NT2/D1 (cell line): ENCODE measurements around the gene KSR1.

Experiments used
- DNase-seq: peaks from one replicate; pipeline ENCODE4 v3.0.0-alpha.2; 2011; ENCODE audit warnings: low read depth, low spot score
- H3K27me3 ChIP-seq: 2 replicates; pipeline ENCODE4 v1.6.0; 2011; ENCODE audit warnings: mild to moderate bottlenecking; ENCODE audit not compliant: insufficient read length, insufficient read depth
- H3K36me3 ChIP-seq: 2 replicates; pipeline ENCODE4 v1.6.1; 2011; ENCODE audit warnings: mild to moderate bottlenecking, low read length, mixed read lengths; ENCODE audit not compliant: insufficient read depth, insufficient read length
- H3K4me1 ChIP-seq: 2 replicates; pipeline ENCODE4 v1.5.1; 2011; ENCODE audit not compliant: insufficient read depth, insufficient read length
- H3K4me3 ChIP-seq: 2 replicates; pipeline ENCODE4 v1.5.1; 2011; ENCODE audit warnings: low read depth; ENCODE audit not compliant: insufficient read length
- H3K9ac ChIP-seq: 2 replicates; pipeline ENCODE4 v1.6.0; 2011; ENCODE audit warnings: low read depth; ENCODE audit not compliant: insufficient read length
- H3K9me3 ChIP-seq: 2 replicates; pipeline ENCODE4 v1.5.1; 2011; ENCODE audit warnings: mild to moderate bottlenecking, low read length; ENCODE audit not compliant: insufficient read depth
- SUZ12 ChIP-seq: IDR thresholded peaks from 2 replicates; pipeline ENCODE4 v1.6.1; 2011; ENCODE audit not compliant: insufficient read length, insufficient read depth; ENCODE audit errors: extremely low read depth
- YY1 ChIP-seq: IDR thresholded peaks from 2 replicates; pipeline ENCODE4 v1.6.1; 2011; ENCODE audit not compliant: insufficient read length, insufficient read depth
- ZNF274 ChIP-seq: IDR thresholded peaks from 2 replicates; pipeline ENCODE4 v1.6.1; 2011; ENCODE audit warnings: mild to moderate bottlenecking, low read depth, low read length

Gene KSR1

DNA sequence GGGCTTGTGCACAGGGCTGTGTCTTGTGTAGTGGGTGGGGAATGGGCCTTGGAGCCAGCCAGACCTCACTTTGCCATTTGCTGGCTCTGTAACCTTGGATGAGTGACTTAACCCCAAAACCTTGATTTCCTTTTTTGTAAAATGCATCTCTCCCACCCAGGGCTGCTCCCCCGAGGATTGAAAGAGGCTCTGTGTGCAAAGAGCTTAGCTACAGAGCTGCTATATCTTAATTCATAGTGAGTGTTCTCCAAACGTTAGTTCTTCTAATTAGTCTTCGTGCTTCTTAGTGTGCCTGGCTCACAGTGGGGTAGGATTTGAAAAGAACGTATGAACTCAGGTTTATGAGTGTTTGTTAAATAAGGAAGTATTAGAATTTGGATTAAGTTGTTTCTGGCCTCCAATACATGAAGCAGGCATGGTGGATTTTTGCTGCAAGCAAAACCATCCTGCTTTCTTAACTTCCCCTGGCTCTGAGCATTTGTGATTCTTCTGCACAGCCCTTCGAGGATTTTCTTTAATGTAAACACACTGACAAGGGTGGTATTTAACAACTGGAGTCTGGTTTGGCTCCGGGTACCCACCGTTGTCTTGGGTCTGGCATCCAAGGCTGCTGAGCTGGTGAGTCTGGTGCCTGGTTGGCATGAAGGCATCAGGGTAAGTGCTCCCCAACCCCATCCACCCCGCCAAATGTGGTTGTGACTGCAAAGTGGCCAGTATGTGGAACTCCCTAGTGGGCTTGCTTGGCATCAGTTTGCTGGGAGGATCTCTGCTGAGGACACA, 29.7 kb downstream of the KSR1 start:
- Histone ChIP-seq H3K27me3 (no peaks in the 10 kb centered on the region), H3K9ac (no peak overlapping the region), H3K4me3 (no peak overlapping the region), H3K36me3 (peaks cover 24% of the 10 kb centered on the region), H3K9me3 (no peaks in the 10 kb centered on the region), H3K4me1 (peaks cover 4% of the 10 kb centered on the region)
- no peak for DNase-seq
- no peak for TF ChIP-seq YY1
- TF ChIP-seq SUZ12 = no peak
- no peak for TF ChIP-seq ZNF274

DNA sequence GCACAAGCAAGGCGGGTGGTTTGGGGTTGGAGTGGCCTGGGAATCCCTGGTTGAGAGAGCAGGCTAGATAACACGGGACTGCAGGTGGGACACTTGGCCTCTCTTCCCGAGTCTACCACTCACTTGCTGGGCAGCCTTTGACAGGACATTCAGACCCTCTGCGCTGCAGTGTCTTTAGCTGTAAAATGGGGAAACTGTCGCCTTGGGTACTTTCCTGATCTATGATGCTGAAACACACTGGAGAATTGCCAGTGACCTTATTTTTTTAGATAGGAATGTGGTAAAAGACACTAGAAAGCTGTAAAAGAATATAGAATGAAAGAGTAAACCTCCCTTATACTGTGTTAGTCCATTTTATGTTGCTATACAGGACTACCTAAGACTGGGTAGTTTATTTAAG, 30.5 kb downstream of the KSR1 start:
- Histone ChIP-seq H3K9ac (no peak overlapping the region), H3K4me1 (peaks cover 6% of the 10 kb centered on the region), H3K36me3 (peaks cover 22% of the 10 kb centered on the region), H3K9me3 (no peaks in the 10 kb centered on the region), H3K27me3 (no peaks in the 10 kb centered on the region), H3K4me3 (no peak overlapping the region)
- TF ChIP-seq YY1 (no peak), SUZ12 (no peak), ZNF274 (no peak)
- DNase-seq = no peak

DNA sequence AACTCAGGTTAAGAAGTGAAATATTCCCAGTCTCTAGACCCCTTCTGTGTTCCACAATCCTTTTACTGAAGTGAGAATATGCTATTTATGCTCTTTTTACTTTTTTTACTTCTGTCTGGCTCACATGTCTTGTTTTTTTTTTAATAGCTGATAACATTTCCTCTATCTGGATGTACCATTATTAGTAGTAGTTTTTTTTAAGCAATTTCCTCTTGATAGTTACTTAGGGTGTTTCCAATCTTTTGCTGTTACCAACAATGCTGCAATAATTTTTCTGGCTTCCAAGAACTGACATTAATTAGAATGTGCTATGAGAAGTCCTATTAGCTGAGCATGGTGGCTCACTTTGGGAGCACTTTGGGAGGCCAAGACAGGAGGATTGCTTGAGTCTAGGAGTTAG, 32.0 kb downstream of the KSR1 start:
- peaks cover 8% of the 10 kb centered on the region for H3K4me1 ChIP-seq
- no peak for DNase-seq

DNA sequence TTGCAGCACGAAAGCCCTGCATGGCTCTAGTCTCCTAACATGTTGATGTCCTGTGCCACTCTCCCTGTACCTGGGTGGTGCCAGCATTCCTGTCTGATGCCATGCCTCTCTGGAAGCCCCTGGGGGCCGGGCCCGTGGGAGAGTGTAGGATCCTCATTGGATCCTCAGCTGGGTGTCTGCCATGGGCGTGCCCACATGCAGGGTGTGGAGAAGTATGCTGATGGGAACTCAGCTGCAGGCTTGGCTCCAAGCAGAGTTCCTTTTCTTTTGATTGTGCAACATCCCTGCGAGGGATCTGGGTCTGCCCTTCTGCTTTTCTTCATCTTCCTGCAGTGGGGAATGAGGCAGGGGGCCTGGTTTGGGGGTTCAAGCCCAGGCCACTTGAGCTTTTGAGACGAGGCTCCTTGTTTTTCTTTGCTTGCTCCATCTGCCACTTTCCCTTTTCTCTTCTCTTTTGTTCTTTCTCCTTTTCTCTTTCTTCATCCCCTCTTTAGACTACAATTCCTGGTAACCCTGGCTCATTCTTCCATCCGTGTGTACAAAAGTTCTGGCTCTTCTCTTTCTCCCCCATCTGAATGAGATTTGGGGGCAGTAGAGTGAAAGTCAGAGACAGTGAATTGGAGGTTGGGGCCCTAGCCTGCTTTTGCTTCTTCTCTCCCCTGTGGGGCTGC, 32.9 kb downstream of the KSR1 start:
- Histone ChIP-seq H3K36me3 (peaks cover 22% of the 10 kb centered on the region), H3K9me3 (no peaks in the 10 kb centered on the region), H3K27me3 (no peaks in the 10 kb centered on the region), H3K4me3 (no peak overlapping the region), H3K9ac (no peak overlapping the region), H3K4me1 (peaks cover 10% of the 10 kb centered on the region)
- TF ChIP-seq ZNF274 = no peak
- TF ChIP-seq YY1 = no peak
- TF ChIP-seq SUZ12 = no peak
- DNase-seq = no peak

More for the DNA sequence above, 32.0 kb downstream of the KSR1 start:
- TF ChIP-seq YY1 (no peak), SUZ12 (no peak), ZNF274 (no peak)
- Histone ChIP-seq H3K4me3 (no peak overlapping the region), H3K9me3 (no peaks in the 10 kb centered on the region), H3K36me3 (peaks cover 22% of the 10 kb centered on the region), H3K27me3 (no peaks in the 10 kb centered on the region), H3K9ac (no peak overlapping the region)

DNA sequence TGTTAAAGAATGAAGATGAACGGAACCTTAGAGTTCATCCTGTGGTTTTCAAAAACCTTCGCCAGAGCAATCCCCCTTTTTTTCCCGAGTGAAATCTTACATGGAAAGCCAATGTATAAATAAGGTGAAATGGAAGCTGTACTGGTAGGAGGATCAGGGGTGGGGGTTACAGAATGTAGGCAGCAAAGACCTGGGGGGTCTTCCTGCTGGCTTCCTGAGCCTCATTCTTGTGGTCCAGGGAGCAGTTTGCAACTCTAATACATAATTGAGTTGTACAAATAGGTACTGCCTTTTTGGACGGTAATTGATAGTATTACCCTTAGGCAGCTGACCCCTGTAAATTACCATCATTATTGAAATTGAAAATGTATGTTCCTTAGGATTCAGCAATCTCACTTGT, 34.1 kb downstream of the KSR1 start:
- H3K4me3 ChIP-seq = no peak overlapping the region
- DNase-seq = no peak

DNA sequence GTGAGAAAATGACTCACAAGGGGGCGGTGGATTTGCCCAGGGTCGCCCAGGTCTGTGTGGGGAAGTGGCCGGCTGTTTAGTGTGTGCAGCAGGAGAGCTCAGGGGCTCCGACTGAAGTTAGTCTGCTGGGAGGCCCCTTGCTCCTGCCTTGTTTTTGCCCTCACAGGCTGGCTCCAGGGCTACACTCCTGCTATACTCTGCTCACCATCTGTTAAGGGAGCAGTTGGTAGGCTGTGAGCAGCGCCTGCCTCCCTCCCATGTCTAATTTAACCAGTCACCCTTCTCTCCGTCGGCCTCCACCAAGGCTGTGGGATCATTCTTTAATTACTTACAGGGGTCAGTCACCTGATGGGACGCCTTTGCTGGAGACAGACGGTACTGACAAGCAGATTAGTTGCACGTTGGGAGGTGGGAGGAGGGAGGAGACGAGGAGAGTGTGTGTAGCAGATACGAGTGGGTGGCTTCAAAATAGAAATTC, 35.5 kb downstream of the KSR1 start:
- DNase-seq = no peak
- H3K4me1 ChIP-seq = peaks cover 15% of the 10 kb centered on the region
- no peak for TF ChIP-seq ZNF274

More for the DNA sequence above, 34.1 kb downstream of the KSR1 start:
- H3K9me3 ChIP-seq = no peaks in the 10 kb centered on the region
- H3K36me3 ChIP-seq = peaks cover 13% of the 10 kb centered on the region
- H3K27me3 ChIP-seq = no peaks in the 10 kb centered on the region
- H3K4me1 ChIP-seq = peaks cover 8% of the 10 kb centered on the region
- no peak for TF ChIP-seq SUZ12
- no peak for TF ChIP-seq ZNF274
- TF ChIP-seq YY1 = no peak
- no peak overlapping the region for H3K9ac ChIP-seq

DNA sequence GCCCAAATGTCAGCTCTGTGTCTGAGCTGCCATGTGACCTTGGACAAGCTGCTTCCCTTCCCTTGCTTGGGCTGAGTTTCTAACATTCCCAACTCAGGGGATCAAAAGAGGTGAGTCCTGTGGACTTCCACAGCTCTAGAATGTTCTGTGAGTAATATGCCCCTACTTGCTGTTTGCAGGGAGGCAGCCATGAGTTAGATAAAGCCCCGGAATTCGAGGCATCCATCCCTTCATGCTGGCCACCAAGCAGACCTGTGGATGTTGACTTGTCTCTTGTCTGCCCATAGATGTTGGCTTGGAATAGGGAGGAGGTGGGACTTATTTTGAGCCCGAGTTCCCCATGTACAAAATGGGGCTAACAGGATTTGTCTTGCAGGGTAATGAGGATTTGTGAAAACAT, 36.2 kb downstream of the KSR1 start:
- TF ChIP-seq SUZ12 (no peak), YY1 (no peak), ZNF274 (no peak)
- DNase-seq = no peak
- peaks cover 7% of the 10 kb centered on the region for H3K36me3 ChIP-seq
- H3K9ac ChIP-seq = no peak overlapping the region
- no peak overlapping the region for H3K4me3 ChIP-seq
- no peaks in the 10 kb centered on the region for H3K27me3 ChIP-seq
- H3K9me3 ChIP-seq = no peaks in the 10 kb centered on the region
- peaks cover 18% of the 10 kb centered on the region for H3K4me1 ChIP-seq

More for the DNA sequence above, 35.5 kb downstream of the KSR1 start:
- H3K27me3 ChIP-seq = no peaks in the 10 kb centered on the region
- peaks cover 4% of the 10 kb centered on the region for H3K36me3 ChIP-seq
- H3K4me3 ChIP-seq = no peak overlapping the region
- H3K9me3 ChIP-seq = no peaks in the 10 kb centered on the region
- H3K9ac ChIP-seq = no peak overlapping the region
